ENCODE measurements around the gene TTC34.

The TTC34 gene

GRCh38 chr1:2829846-2830615 lies 28.5 kb upstream of the TTC34 start:
- no peak for DNase-seq (ENCODE audit: low read depth in 2 of 2)

GRCh38 chr1:2828586-2829250 lies 27.2 kb upstream of the TTC34 start:
- no peak for DNase-seq (ENCODE audit: low read depth in 2 of 2)

GRCh38 chr1:2826736-2827292 lies 25.3 kb upstream of the TTC34 start:
- no peak for DNase-seq (ENCODE audit: low read depth in 2 of 2)

- DNase-seq (ENCODE audit: low read depth in 2 of 2), result no peak
These were observed 24.8 kb upstream of the TTC34 start for GRCh38 chr1:2826316-2826715.

GRCh38 chr1:2825487-2826189 lies 24.1 kb upstream of the TTC34 start:
- no peak for DNase-seq (ENCODE audit: low read depth in 2 of 2)

GRCh38 chr1:2824999-2825398 lies 23.5 kb upstream of the TTC34 start:
- no peak for DNase-seq (ENCODE audit: low read depth in 2 of 2)

- no peak for DNase-seq (ENCODE audit: low read depth in 2 of 2)
These were observed 22.6 kb upstream of the TTC34 start for GRCh38 chr1:2823921-2824610.

- DNase-seq (ENCODE audit: low read depth in 2 of 2), result no peak
These were observed 21.2 kb upstream of the TTC34 start for GRCh38 chr1:2822621-2823145.

- peak in 1 of 2 donors; percentile 18 for DNase-seq (ENCODE audit: low read depth in 2 of 2)
These were observed 20.6 kb upstream of the TTC34 start for GRCh38 chr1:2821966-2822620.

- DNase-seq (ENCODE audit: low read depth in 2 of 2), result no peak
These were observed 20.0 kb upstream of the TTC34 start for GRCh38 chr1:2821373-2821955.

GRCh38 chr1:2820731-2821372 lies 19.4 kb upstream of the TTC34 start:
- DNase-seq (ENCODE audit: low read depth in 2 of 2), result no peak

- DNase-seq (ENCODE audit: low read depth in 2 of 2), result no peak
These were observed 18.6 kb upstream of the TTC34 start for GRCh38 chr1:2819831-2820730.

- DNase-seq (ENCODE audit: low read depth in 2 of 2), result no peak
These were observed 17.9 kb upstream of the TTC34 start for GRCh38 chr1:2819429-2819828.

- no peak for DNase-seq (ENCODE audit: low read depth in 2 of 2)
These were observed 16.5 kb upstream of the TTC34 start for GRCh38 chr1:2817784-2818564.

GRCh38 chr1:2816786-2817185 lies 15.3 kb upstream of the TTC34 start:
- no peak for DNase-seq (ENCODE audit: low read depth in 2 of 2)

GRCh38 chr1:2815551-2815950 lies 14.1 kb upstream of the TTC34 start:
- DNase-seq (ENCODE audit: low read depth in 2 of 2), result no peak

- no peak for DNase-seq (ENCODE audit: low read depth in 2 of 2)
These were observed 13.1 kb upstream of the TTC34 start for GRCh38 chr1:2814511-2815075.

Data from stimulated activated CD8-positive, alpha-beta memory T cell treated with anti-CD3 and anti-CD28 coated beads, Interleukin-2, amount 100 ng/mL, for 1 hour (primary cell).